Nephron progenitor cell (in vitro differentiated cells): ENCODE data around the gene FOXJ2.

Experiments used
- DNase-seq: peaks from one replicate; pipeline ENCODE4 v3.0.0; 2021
- H3K27ac Mint-ChIP-seq: 2 replicates; pipeline ENCODE4 v1.8.0; 2021; ENCODE audit warnings: mild to moderate bottlenecking, moderate library complexity, mixed read lengths
- H3K27me3 Mint-ChIP-seq: 2 replicates; pipeline ENCODE4 v1.8.0; 2021; ENCODE audit warnings: mild to moderate bottlenecking, low read depth, mixed read lengths; ENCODE audit not compliant: poor library complexity
- H3K36me3 Mint-ChIP-seq: 2 replicates; pipeline ENCODE4 v1.8.0; 2021; ENCODE audit warnings: low read depth, mixed read lengths
- H3K4me1 Mint-ChIP-seq: 2 replicates; pipeline ENCODE4 v1.8.0; 2021; ENCODE audit warnings: mixed read lengths
- H3K4me3 Mint-ChIP-seq: 2 replicates; pipeline ENCODE4 v1.8.0; 2021; ENCODE audit warnings: mild to moderate bottlenecking, moderate library complexity, mixed read lengths
- H3K9me3 Mint-ChIP-seq: 2 replicates; pipeline ENCODE4 v1.8.0; 2021; ENCODE audit warnings: mild to moderate bottlenecking, moderate library complexity, mixed read lengths
- CTCF ChIP-seq: fragments of 200-600 bp; sonication (generic); IDR thresholded peaks from 2 replicates; pipeline ENCODE4 v1.5.0; 2021; ENCODE audit warnings: antibody characterized with exemption

Gene FOXJ2

GRCh38 chr12:8054816-8055215 is 22.3 kb downstream of the FOXJ2 start:
- Mint-ChIP-seq H3K9me3 (no peaks in the 10 kb centered on the region), H3K4me3 (no peak overlapping the region), H3K36me3 (peaks cover 31% of the 10 kb centered on the region), H3K27me3 (peaks cover 2% of the 10 kb centered on the region), H3K4me1 (no peaks in the 10 kb centered on the region), H3K27ac (no peak overlapping the region)
- DNase-seq, result no peak
- no peak for TF ChIP-seq CTCF

- peaks cover 19% of the 10 kb centered on the region for H3K36me3 Mint-ChIP-seq
- no peaks in the 10 kb centered on the region for H3K4me1 Mint-ChIP-seq
- DNase-seq, result no peak
- no peak overlapping the region for H3K4me3 Mint-ChIP-seq
- no peaks in the 10 kb centered on the region for H3K9me3 Mint-ChIP-seq
- H3K27me3 Mint-ChIP-seq, result peaks cover 2% of the 10 kb centered on the region
- H3K27ac Mint-ChIP-seq, result no peak overlapping the region
- TF ChIP-seq CTCF, result no peak
Observed at GRCh38 chr12:8057306-8057705, 24.8 kb downstream of the FOXJ2 start.

GRCh38 chr12:8057839-8058238 is 25.3 kb downstream of the FOXJ2 start:
- H3K27ac Mint-ChIP-seq, result no peak overlapping the region
- H3K36me3 Mint-ChIP-seq, result peaks cover 14% of the 10 kb centered on the region
- H3K27me3 Mint-ChIP-seq, result peaks cover 2% of the 10 kb centered on the region
- TF ChIP-seq CTCF, result no peak
- no peaks in the 10 kb centered on the region for H3K9me3 Mint-ChIP-seq
- no peak for DNase-seq
- H3K4me3 Mint-ChIP-seq, result no peak overlapping the region
- H3K4me1 Mint-ChIP-seq, result no peaks in the 10 kb centered on the region

GRCh38 chr12:8058506-8058905 is 26.0 kb downstream of the FOXJ2 start:
- TF ChIP-seq CTCF, result no peak
- H3K9me3 Mint-ChIP-seq, result no peaks in the 10 kb centered on the region
- H3K4me1 Mint-ChIP-seq, result no peaks in the 10 kb centered on the region
- H3K36me3 Mint-ChIP-seq, result peaks cover 14% of the 10 kb centered on the region
- no peak overlapping the region for H3K4me3 Mint-ChIP-seq
- peaks cover 2% of the 10 kb centered on the region for H3K27me3 Mint-ChIP-seq
- DNase-seq, result no peak
- no peak overlapping the region for H3K27ac Mint-ChIP-seq

GRCh38 chr12:8064131-8064530 is 31.6 kb downstream of the FOXJ2 start:
- TF ChIP-seq CTCF, result no peak
- DNase-seq, result no peak

GRCh38 chr12:8065991-8066594 is 33.6 kb downstream of the FOXJ2 start, which contains the start of gene C3AR1:
Gene C3AR1 (minus strand): TSS chr12:8066359. CDS start chr12:8060185, 6,174 bp downstream.
- no peak within 1 kb of the TSS for H3K27ac Mint-ChIP-seq
- no peaks in the 10 kb centered on the region for H3K36me3 Mint-ChIP-seq
- no peaks in the 10 kb centered on the region for H3K9me3 Mint-ChIP-seq
- peaks cover 8% of the 10 kb centered on the region for H3K27me3 Mint-ChIP-seq
- H3K4me1 Mint-ChIP-seq, result no peaks in the 10 kb centered on the region
- H3K4me3 Mint-ChIP-seq, result no peak within 1 kb of the TSS
- no peak for DNase-seq
- no peak for TF ChIP-seq CTCF

More at GRCh38 chr12:8064131-8064530, 31.6 kb downstream of the FOXJ2 start:
- H3K9me3 Mint-ChIP-seq, result no peaks in the 10 kb centered on the region
- no peak overlapping the region for H3K27ac Mint-ChIP-seq
- H3K27me3 Mint-ChIP-seq, result peaks cover 8% of the 10 kb centered on the region
- no peaks in the 10 kb centered on the region for H3K36me3 Mint-ChIP-seq
- H3K4me1 Mint-ChIP-seq, result no peaks in the 10 kb centered on the region
- H3K4me3 Mint-ChIP-seq, result no peak overlapping the region
